ACHN (cell line): Measurements from ENCODE around the gene GOLGB1.
"Not testable (repeated sequence)": the region's sequence is repeated elsewhere in the genome, so short reads cannot be mapped to it uniquely, and the experiment has no call there.

Source experiments
- DNase-seq: peaks from one replicate; pipeline ENCODE4 v3.0.0-alpha.2; 2015
- in situ Hi-C: cut with HindIII; loops from 2 replicates; pipeline ENCODE4 v1.10.0; 2017; ENCODE audit warnings: low sequenced_read_pairs, low pct_ligation_motif_present, low pct_unique_long_range_greater_than_20kb

Gene GOLGB1

DNA sequence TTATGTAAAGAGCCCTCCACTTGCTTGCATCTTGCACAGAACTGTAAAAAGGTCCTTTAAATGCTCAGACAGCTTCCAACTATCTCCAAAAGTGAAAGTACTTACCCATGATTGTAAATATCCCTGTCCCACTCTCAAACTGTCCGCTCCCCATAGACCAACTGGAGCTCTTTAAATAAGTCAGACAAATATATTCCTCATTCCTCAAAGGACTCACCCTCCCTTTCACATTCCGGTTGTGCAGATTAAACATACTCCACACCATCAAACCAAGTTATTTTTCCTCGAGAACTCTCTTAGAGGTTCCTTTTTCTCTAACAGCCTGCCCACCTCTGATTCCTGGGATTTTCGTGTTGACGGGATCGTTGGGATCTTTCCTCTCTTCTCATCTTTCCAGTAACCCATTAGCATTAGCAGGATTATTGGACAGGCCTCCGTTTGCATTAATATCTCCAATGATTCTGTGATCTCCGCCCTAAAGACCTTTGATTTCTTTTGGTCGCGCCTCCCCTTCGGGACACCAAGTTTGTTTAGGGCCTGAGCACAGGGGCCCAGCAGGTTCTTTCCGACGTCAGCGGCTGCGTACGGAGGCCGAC lies 763 bp downstream of the GOLGB1 start:
- DNase-seq: peak; percentile 62
- in situ Hi-C loops: no loop called here

- no peak for DNase-seq
- in situ Hi-C loops: no loop called here
Measured at GRCh38 chr3:121747976-121748375, 1.6 kb downstream of the GOLGB1 start.

DNA sequence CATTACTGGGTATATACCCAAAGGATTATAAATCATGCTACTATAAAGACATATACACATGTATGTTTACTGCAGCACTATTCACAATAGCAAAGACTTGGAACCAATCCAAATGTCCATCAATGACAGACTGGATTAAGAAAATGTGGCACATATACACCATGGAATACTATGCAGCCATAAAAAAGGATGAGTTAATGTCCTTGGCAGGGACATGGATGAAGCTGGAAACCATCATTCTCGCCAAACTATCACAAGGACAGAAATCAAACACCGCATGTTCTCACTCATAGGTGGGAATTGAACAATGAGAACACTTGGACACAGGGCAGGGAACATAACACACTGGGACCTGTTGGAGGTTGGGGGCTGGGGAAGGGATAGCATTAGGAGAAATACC lies 6.4 kb downstream of the GOLGB1 start:
- in situ Hi-C loops, DNase-seq: not testable (repeated sequence)

GRCh38 chr3:121740896-121741295 lies 8.6 kb downstream of the GOLGB1 start:
- in situ Hi-C loops: no loop called here
- DNase-seq: no peak

- DNase-seq: no peak
- in situ Hi-C loops: no loop called here
Measured at GRCh38 chr3:121739902-121740301, 9.6 kb downstream of the GOLGB1 start.

- in situ Hi-C loops: no loop called here
- DNase-seq: no peak
Measured at GRCh38 chr3:121737644-121738043, 11.9 kb downstream of the GOLGB1 start.

- in situ Hi-C loops: no loop called here
- no peak for DNase-seq
Measured at GRCh38 chr3:121736112-121736511, 13.4 kb downstream of the GOLGB1 start.

DNA sequence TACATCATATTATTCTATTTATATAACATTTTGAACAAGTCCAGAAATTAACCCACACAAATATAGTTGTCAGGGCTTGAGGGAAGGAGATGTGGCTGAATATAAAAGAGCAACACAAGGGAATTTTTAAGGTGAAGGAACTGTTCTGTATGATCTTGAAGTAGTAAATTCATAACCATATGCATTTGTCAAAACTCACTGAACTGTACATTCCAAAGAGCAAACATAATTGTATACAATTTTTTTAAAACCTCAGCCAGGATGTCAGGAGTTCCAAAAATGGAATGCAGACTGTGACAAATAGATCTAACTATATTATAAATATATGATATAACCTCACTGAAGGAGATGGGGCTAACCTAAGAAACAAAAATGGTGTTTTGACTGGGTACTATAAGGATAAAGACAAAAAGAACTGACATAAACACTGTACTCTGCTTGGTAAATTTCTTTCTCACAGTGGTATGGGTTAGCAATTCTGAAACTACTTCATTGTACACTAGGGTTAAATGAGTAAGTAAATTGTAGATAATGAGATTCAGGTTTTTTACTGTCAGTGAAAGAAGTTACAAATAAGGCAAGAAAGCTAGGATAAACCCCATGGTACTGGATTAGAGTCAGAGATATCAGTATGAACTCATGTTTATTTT lies 14.4 kb downstream of the GOLGB1 start:
- in situ Hi-C loops: no loop called here
- no peak for DNase-seq

- no peak for DNase-seq
Measured at GRCh38 chr3:121730940-121731687, 18.4 kb downstream of the GOLGB1 start.

DNA sequence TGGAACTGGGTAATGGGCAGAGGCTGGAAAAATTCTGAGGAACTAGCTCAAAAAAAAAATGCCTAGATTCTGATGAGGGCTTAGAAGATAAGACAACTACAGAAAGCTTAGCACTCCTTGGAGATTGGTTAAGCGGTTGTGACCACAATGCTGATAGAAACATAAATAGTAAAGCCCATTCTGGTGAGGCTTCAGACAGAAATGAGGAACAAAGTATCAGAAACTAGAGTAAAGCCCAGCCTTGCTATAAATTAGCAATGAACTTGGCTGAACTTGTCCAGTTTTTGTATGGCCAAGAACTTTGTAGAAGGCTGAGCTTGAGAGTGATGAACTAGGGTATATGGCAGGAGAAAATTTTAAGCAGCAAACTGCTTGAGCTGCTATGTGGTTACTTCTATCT lies 25.4 kb downstream of the GOLGB1 start:
- in situ Hi-C loops: no loop called here
- DNase-seq: no peak

More at GRCh38 chr3:121730940-121731687, 18.4 kb downstream of the GOLGB1 start:
- in situ Hi-C loops: no loop called here

DNA sequence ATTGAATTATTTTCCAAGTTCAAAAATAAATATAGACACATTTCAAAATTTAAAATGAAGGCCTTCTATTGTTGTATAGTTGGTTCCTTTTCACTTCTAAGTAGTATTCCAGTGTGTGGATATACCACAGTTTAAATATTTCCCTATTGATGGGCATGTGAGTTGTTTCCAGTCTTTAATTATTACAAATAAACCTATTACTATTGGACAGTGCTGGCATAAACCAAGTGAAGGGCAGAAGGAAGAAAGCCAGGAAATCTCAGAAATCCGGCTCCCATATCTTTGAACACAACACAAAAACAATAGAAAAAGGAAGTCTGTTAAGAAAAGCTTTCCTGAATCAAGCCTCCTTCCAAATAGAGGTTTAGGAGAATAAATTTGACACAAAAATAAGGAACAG lies 26.1 kb downstream of the GOLGB1 start:
- in situ Hi-C loops: no loop called here
- DNase-seq: no peak

DNA sequence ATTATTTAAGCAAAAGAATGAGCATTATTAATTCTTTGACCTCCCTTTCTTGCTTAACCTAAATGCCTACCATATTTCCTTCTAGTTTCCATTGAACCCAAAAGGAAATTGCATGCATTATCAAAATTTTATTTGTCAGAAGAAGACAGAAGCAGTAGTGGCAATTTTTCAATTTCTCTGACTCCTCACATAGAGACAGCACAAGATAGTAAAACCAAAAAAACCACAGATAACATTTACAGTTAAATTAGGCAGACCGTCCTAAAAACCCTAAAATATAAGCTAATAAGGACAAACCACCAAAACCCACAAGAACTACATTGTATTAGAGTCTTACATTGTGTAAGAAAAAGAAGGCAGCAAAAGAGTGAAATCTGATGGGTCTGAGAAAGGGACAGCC lies 27.1 kb downstream of the GOLGB1 start:
- in situ Hi-C loops: no loop called here
- DNase-seq: no peak

- DNase-seq: no peak
- in situ Hi-C loops: no loop called here
Measured at GRCh38 chr3:121720163-121720562, 29.4 kb downstream of the GOLGB1 start.

- in situ Hi-C loops: no loop called here
- DNase-seq: no peak
Measured at GRCh38 chr3:121719423-121719822, 30.1 kb downstream of the GOLGB1 start.

GRCh38 chr3:121718205-121718846 lies 31.2 kb downstream of the GOLGB1 start:
- in situ Hi-C loops: no loop called here
- DNase-seq: no peak

DNA sequence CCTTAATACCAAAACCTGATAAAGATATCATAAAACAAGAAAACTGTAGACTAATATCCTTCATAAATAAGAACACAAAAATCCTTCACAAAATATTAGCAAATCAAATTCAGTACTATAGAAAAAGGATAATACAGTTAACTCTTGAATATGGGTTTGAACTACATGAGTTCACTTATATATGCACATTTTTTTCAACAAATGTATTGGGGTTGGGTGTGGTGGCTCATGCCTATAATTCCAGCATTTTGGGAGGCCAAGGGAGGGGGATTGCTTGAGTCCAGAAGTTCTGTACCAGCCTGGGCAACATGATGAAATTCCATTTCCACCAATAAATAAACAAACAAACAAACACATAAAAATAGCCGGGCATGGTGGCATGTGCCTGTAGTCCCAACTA lies 39.2 kb downstream of the GOLGB1 start:
- in situ Hi-C loops: no loop called here

DNA sequence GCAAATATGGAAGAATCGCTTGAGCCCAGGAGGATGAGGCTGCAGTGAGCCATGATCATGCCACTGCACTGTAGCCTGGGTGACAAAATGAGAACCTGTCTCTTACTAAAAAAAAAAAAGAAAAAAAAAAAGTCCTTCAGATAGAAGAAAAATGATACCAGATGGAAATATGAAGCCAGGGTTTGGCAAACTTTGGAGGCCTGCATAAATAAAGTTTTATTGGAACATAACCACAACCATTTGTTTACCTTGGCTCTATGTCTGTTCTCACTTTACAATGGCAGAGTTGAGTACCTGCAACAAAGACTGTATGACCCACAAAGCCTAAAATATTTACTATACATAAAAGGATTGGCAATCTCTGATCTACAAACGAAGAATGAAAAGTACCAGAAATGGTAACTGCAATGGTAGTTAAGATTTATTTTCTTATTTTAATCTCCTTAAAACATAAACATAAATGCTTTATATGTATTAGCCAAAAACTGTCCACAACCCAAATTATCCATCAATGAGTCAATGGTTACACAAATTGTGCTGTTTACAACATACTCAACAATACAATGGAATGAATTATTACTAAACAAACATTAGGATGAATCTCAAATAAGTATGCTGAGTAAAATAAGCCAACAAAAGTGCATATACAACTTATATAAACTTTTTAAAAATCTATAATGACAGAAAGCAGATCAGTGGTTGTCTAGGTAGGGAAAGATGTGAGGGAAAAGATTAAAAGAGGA lies 41.8 kb downstream of the GOLGB1 start:
- DNase-seq: no peak
- in situ Hi-C loops: no loop called here

More for the DNA sequence above, 39.2 kb downstream of the GOLGB1 start:
- no peak for DNase-seq

GRCh38 chr3:121705541-121705940 lies 44.0 kb downstream of the GOLGB1 start:
- in situ Hi-C loops: no loop called here
- no peak for DNase-seq

- DNase-seq: no peak
- in situ Hi-C loops: no loop called here
Measured at GRCh38 chr3:121703973-121704372, 45.6 kb downstream of the GOLGB1 start.
